Liver (tissue), 3 donors: ENCODE measurements around the gene SUCLG2.

Experiments used
- FOXA1 ChIP-seq: IDR thresholded peaks from 2 replicates; pipeline ENCODE4 v1.6.1; 2016; ENCODE audit warnings: antibody characterized with exemption
- FOXA2 ChIP-seq: IDR thresholded peaks from 2 replicates; pipeline ENCODE4 v1.6.1; 2016; ENCODE audit warnings: antibody characterized with exemption
- HNF4A ChIP-seq, 2 donors: conservative IDR thresholded peaks; 2 replicates each; pipeline ENCODE4 v1.6.1; 2016; ENCODE audit warnings: antibody characterized with exemption in 2 of 2, mild to moderate bottlenecking in 2 of 2
- JUND ChIP-seq, 2 donors: IDR thresholded peaks; 2 replicates each; pipeline ENCODE4 v1.6.1; 2016; ENCODE audit warnings: antibody characterized with exemption in 2 of 2
- NR2F2 ChIP-seq: IDR thresholded peaks from 2 replicates; pipeline ENCODE4 v1.6.1; 2016; ENCODE audit warnings: antibody characterized with exemption
- RAD21 ChIP-seq, 2 donors: IDR thresholded peaks; 2 replicates each; pipeline ENCODE4 v1.6.1; 2016; ENCODE audit warnings: antibody characterized with exemption in 2 of 2, mild to moderate bottlenecking in 2 of 2
- SP1 ChIP-seq: IDR thresholded peaks from 2 replicates; pipeline ENCODE4 v1.6.1; 2018; ENCODE audit warnings: antibody characterized with exemption, mild to moderate bottlenecking
- TAF1 ChIP-seq: conservative IDR thresholded peaks from 2 replicates; pipeline ENCODE4 v1.6.1; 2016; ENCODE audit warnings: antibody characterized with exemption, mild to moderate bottlenecking
- YY1 ChIP-seq: IDR thresholded peaks from 2 replicates; pipeline ENCODE4 v1.6.1; 2016; ENCODE audit warnings: antibody characterized with exemption, mild to moderate bottlenecking
- TF ChIP-seq, protein P1 (sequence below): IDR thresholded peaks from 2 replicates; pipeline ENCODE4 v1.6.1; 2016; ENCODE audit warnings: antibody characterized with exemption, mild to moderate bottlenecking
- TF ChIP-seq, protein P2 (sequence below): fragments of 150-350 bp; IDR thresholded peaks from 2 replicates; pipeline ENCODE4 v1.5.1; 2017; ENCODE audit warnings: improper control_type of control experiment, low read depth, low read length; ENCODE audit not compliant: missing input control
- TF ChIP-seq, protein P3 (sequence below): IDR thresholded peaks from 2 replicates; pipeline ENCODE4 v1.6.1; 2016; ENCODE audit warnings: antibody characterized with exemption
- TF ChIP-seq, protein P4 (sequence below): IDR thresholded peaks from 2 replicates; pipeline ENCODE4 v1.6.1; 2016; ENCODE audit warnings: antibody characterized with exemption
- TF ChIP-seq, protein P5 (sequence below): IDR thresholded peaks from 2 replicates; pipeline ENCODE4 v1.6.1; 2016; ENCODE audit warnings: antibody characterized with exemption
- donor health status: healthy.
- donor health status: healthy.

DNA sequence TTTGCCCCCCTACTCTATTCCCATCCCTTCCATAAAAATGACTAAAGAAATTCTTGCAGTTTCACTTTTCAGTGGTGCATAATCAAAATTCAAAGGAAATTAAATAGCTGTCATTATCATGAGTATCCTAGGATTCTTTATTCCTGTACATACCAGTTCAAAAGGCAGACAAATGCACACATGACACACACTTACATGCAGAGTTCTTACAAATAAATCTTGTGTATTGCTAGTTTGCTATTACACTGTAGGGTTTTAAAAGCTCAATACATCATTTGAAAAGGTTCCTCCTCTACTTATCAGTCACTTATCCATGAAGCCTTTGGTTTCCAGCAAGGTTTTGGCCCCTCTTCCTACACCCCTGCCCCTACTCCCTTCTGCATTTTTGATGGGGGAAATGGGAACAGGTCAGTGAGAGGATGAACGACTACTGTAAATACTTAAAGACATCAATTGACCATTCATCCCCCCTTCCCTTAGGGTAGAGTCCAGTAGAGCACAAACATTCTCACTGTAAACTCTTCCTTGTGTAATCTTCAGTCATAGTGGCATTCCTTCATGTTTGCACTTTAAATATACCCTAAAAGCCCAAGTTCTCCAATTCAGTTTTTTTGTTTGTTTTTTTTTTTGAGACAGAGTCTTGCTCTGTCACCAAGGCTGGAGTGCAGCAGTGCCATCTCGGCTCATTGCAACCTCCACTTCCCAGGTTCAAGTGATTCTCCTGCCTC is 92.6 kb downstream of the SUCLG2 start:
- TF ChIP-seq SP1: no peak
- TF ChIP-seq TAF1: no peak
- TF ChIP-seq, protein P1, sequence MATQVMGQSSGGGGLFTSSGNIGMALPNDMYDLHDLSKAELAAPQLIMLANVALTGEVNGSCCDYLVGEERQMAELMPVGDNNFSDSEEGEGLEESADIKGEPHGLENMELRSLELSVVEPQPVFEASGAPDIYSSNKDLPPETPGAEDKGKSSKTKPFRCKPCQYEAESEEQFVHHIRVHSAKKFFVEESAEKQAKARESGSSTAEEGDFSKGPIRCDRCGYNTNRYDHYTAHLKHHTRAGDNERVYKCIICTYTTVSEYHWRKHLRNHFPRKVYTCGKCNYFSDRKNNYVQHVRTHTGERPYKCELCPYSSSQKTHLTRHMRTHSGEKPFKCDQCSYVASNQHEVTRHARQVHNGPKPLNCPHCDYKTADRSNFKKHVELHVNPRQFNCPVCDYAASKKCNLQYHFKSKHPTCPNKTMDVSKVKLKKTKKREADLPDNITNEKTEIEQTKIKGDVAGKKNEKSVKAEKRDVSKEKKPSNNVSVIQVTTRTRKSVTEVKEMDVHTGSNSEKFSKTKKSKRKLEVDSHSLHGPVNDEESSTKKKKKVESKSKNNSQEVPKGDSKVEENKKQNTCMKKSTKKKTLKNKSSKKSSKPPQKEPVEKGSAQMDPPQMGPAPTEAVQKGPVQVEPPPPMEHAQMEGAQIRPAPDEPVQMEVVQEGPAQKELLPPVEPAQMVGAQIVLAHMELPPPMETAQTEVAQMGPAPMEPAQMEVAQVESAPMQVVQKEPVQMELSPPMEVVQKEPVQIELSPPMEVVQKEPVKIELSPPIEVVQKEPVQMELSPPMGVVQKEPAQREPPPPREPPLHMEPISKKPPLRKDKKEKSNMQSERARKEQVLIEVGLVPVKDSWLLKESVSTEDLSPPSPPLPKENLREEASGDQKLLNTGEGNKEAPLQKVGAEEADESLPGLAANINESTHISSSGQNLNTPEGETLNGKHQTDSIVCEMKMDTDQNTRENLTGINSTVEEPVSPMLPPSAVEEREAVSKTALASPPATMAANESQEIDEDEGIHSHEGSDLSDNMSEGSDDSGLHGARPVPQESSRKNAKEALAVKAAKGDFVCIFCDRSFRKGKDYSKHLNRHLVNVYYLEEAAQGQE: no peak
- TF ChIP-seq, protein P2, sequence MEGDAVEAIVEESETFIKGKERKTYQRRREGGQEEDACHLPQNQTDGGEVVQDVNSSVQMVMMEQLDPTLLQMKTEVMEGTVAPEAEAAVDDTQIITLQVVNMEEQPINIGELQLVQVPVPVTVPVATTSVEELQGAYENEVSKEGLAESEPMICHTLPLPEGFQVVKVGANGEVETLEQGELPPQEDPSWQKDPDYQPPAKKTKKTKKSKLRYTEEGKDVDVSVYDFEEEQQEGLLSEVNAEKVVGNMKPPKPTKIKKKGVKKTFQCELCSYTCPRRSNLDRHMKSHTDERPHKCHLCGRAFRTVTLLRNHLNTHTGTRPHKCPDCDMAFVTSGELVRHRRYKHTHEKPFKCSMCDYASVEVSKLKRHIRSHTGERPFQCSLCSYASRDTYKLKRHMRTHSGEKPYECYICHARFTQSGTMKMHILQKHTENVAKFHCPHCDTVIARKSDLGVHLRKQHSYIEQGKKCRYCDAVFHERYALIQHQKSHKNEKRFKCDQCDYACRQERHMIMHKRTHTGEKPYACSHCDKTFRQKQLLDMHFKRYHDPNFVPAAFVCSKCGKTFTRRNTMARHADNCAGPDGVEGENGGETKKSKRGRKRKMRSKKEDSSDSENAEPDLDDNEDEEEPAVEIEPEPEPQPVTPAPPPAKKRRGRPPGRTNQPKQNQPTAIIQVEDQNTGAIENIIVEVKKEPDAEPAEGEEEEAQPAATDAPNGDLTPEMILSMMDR: no peak
- TF ChIP-seq FOXA2: no peak
- TF ChIP-seq YY1: no peak
- TF ChIP-seq JUND (IDR thresholded peaks at IDR 0.05): no peak
- TF ChIP-seq, protein P3, sequence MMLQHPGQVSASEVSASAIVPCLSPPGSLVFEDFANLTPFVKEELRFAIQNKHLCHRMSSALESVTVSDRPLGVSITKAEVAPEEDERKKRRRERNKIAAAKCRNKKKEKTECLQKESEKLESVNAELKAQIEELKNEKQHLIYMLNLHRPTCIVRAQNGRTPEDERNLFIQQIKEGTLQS: no peak
- TF ChIP-seq RAD21 (IDR thresholded peaks at IDR 0.05): no peak
- no peak for TF ChIP-seq HNF4A (conservative IDR thresholded peaks at IDR 0.05)
- TF ChIP-seq, protein P4, sequence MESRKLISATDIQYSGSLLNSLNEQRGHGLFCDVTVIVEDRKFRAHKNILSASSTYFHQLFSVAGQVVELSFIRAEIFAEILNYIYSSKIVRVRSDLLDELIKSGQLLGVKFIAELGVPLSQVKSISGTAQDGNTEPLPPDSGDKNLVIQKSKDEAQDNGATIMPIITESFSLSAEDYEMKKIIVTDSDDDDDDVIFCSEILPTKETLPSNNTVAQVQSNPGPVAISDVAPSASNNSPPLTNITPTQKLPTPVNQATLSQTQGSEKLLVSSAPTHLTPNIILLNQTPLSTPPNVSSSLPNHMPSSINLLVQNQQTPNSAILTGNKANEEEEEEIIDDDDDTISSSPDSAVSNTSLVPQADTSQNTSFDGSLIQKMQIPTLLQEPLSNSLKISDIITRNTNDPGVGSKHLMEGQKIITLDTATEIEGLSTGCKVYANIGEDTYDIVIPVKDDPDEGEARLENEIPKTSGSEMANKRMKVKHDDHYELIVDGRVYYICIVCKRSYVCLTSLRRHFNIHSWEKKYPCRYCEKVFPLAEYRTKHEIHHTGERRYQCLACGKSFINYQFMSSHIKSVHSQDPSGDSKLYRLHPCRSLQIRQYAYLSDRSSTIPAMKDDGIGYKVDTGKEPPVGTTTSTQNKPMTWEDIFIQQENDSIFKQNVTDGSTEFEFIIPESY: no peak
- TF ChIP-seq NR2F2: no peak
- TF ChIP-seq FOXA1: no peak
- TF ChIP-seq, protein P5, sequence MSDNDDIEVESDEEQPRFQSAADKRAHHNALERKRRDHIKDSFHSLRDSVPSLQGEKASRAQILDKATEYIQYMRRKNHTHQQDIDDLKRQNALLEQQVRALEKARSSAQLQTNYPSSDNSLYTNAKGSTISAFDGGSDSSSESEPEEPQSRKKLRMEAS: no peak
